ENCODE measurements around the gene CLNK.

The CLNK gene

DNA sequence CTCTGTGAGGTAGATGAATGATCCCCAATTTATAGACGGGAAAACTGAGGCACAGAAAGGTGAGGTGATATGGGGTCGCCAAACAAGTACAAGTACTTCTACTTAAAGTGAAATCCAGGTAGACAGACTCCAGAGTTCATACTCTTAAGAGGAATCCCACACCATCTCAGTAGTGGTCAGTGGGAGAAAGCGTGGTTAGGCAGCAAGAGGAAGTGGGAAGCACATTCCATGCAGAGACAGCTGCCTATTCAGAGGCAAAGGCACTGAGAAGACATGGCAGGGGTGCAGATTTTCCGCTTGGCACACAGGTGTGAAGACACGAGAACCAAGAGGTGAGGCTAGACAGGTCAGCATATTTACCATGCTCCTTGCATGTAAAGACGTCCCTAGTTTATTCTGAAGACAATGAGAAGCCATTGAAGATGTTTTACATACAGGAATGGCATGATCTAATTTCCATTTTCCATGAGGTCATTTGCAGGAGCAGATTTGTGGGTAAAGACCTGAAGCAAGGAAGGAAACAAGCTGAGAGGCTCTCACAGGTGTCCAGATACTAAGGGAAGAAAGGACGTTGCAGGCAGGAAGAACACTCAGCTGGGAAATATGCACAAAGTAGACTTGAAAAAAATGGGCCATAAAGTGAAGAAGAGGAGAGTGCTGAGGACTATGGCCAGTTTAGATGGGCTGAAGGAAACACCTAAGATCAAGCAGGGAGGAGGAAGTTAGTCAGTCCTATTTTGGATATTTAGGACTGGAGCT is 17.3 kb upstream of the CLNK start:
- DNase-seq (ENCODE audit: low read depth), result no peak

DNA sequence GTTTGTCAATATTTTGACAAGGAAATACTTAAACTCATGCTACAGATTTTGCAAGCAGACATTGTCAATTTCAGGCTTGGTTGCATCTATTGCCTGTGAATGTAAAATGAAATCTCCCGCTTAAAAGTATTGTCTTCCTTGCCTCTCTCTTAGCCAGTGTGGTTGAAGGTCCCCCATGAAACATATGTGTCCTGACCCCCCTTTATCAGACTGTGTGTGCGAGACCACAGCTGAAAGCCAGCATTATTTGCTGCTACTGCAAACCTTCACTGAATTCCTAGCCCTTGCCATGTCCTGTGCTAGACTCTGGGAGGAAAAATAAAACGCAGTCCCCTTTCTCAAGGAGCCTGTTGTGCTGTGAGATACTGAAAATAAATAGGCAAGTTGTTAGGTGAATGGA is 16.6 kb upstream of the CLNK start:
- no peak for DNase-seq (ENCODE audit: low read depth)

DNA sequence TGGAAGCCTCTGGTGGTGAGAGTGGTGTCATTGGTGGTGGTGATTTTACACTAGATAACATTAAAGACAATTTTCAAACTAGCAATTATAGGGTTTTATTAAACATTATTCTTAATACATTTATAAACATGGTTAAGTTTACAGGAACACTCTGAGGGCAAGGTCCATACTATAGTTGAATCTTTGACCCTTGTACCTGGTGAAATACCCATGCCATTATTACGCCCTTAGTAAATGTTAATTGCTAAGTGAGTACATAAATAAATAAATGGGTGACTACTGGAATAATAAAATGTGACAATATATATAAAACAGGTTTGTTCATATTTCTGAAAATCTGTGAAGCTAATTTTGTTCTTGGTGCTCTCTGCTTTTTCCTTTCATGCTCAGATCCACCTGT is 13.6 kb upstream of the CLNK start:
- no peak for DNase-seq (ENCODE audit: low read depth)

DNA sequence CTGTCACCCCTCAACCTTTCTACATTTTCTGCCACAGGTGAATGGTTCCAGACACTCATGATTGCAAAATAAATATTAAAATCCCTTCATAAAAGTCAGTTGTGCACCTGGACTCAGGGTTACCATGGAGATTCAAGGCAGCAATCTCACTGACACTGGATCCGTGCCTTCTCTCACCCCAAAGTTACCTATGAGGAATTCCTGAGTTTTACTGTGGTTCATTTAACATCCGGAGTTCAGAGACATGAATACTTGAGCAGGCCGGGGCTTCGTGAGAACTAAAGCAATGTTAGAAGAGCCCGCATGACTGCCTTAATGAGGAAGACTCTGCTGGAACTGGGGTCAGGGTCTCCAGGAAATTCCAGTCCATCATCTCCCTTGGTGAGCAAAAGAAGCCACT is 12.5 kb upstream of the CLNK start:
- no peak for DNase-seq (ENCODE audit: low read depth)

DNA sequence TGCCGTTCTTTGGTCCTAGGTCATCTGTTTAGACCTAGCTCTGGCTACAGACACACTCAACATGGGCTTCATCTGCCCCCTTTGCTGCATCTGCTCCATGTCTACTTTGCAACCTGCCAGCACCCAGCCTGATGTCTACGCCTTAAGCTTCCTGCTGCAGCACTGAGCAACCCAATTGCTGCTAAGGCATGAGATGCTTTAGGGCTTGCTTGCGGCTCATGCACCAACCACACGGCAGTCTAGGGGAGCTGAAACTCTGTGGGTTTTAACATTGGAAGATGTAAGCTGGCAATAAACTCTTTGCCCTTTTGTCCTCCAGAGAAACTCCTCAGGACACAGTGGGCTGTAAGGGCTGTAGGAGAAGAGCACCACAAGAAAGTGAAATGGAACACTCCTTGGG is 11.7 kb upstream of the CLNK start:
- no peak for DNase-seq (ENCODE audit: low read depth)

DNA sequence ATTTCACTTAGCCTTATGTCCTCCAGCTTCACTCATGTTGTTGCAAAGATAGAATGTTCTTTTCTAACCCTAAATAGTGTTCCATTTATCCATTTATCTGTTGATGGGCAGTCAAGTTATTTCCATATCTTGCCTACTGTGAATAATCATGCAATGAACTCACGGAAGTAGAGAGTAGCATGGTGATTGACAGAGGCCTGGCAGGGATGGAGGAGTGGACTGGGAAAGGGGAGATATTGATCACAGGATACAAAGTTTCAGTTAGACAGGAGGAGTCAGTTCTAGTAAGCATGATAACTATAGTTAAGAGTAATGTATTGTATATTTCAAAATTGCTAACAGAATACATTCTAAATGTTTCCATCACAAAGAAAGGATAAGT is 10.3 kb upstream of the CLNK start:
- DNase-seq (ENCODE audit: low read depth), result no peak

DNA sequence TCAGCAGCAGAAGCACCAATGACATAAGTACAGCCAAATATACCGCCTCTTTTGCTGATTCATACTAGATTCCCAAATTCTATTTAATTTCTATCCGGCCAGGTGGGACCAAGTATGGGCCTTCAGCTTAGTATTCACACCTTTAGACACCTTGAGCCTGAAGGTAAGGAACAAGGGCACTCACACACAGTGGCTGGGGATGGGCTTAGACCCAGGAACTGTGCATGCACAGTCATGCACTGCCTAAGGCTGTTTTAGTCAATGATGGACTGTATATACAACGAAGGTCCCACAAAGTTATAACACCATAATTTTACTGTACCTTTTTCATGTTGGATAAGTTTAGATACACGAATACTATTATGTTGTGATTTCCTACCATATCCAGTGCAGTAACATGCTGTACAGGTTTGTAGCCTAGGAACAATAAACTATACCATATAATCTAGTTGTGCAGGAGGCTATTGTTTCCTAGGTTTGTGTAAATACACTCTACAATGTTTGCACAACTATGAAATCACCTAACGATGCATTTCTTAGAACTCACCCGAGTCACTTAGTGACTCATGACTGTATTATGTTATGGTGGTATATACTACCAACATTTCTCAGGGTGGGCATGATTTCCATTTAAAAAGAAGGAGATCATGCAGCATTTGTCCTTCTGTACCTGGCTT is 9.7 kb upstream of the CLNK start:
- DNase-seq (ENCODE audit: low read depth), result no peak

DNA sequence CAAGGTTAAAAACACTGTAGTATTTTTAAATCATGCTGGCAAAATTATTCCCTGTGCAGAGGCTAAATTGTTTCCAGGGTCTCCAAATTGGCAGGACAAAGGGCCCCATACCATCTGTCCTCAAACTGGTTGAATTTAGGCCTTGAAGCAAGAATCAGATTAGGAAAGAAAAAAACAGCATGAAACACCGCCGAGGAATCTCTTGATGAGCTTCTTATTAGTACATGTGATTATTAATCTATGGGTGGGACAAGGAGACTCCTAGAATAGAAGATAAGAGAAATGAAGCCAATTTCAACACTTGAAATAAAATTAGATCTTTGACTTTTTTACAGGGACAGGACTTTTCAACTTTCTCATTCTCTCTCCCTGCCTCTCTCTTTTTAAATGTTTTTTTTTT is 7.1 kb upstream of the CLNK start:
- DNase-seq (ENCODE audit: low read depth), result no peak

DNA sequence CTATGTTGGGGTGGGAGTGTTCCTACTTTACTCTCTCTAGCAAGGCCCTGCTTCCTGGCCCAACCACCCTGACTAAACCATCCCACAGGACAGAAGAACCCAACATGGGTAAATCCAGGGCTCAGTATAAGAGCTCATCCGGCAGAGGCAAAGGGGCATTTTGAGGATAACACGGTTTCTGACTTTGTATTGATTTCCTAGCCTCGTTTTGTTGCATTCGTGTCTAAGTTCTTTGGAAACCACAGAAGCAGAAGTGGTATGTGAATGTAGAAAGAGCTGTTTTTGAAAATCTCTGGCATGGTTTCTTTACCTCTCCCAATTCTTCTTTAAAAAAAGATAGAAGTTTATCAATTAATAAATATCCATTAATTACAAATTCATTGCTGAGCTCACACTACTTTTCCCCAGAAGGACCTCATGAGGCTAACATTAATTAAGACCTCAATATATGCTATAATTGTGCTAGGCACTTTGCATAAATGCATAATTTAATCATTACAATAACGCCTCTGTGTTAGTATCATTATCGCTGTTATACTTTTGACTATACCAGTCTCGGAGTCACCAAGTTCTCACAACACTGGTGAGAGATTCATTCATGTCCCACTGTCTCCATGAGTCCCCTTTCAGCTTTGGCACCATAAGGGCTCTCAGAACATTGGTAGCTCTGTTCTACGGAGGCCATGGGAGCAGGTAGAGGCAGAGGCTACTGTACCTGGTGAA is 5.8 kb upstream of the CLNK start:
- DNase-seq (ENCODE audit: low read depth), result no peak

DNA sequence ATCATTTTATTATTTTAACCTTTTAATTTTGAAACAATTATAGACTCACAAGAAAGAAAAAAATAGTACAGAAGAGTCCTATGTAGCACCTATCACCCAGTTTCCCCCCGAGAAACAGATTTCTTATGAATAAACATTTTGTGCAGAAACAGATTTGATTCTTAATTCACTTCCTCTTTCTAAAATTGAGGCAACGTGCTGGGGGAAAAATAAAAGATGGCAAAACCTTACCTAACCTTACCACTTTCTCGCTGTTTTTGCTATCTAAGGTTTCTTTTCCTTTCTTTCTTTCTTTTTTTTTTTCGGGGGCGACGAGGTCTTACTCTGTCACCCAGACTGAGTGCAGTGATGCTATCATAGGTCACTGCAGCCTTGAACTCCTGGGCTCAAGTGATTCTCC is 4.3 kb upstream of the CLNK start:
- DNase-seq (ENCODE audit: low read depth), result no peak

DNA sequence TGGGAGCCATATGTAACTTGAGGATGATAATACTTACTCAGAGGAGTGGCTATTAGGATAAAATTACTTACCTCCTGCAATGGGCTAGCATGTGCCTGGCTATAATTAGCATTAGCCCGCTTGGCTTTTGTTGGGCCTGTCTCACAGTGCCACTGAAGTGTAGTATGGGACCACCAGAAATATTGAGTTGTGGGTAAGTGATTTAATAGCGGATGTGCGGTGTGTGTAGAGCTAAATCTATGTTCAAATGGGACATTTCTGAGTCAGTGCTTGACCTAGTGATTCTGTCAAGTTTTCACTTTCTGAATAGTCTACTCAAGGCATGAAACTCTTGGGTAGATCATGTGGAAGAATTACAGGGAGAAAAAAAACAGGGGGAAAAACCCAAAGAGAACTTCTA is 3.5 kb upstream of the CLNK start:
- no peak for DNase-seq (ENCODE audit: low read depth)

DNA sequence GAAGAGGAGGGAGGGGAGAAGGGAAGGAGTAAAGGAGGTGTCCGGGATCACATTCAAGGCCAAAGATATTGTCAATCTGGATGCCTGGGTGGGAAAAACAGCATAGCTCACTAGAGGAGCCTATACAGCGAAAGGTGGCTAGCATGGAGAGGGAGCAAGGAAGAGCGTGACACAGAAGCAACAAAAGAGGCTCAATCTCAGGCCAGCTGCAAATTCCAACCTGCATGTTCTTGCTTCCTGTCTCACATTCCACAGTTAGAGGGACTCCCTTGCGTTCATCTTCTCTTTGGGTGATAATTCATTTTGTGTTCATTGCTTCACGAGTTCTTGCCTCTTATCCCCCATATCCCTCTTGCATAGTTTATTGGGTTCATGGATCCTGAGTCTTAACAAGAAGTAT is 3.0 kb upstream of the CLNK start:
- DNase-seq (ENCODE audit: low read depth), result no peak

DNA sequence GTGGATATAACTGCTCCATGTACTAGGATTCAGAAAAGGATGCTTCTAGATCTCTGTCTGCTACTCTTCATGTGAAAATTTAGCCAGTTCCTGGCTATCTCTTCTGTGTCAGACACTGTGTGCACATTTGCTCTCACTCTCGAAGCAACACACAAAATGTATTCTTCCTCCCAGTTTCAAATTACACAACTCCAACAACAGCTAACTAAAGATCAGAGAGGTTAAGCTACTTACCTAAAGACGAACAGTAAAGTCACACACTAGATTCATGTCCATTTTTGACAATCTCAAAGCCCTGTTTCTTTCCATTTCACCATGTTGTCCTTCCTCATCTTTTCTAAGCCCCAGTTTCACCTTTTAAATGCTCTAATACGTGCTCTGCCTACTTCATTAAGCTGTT is 2.2 kb downstream of the CLNK start:
- no peak for DNase-seq (ENCODE audit: low read depth)

DNA sequence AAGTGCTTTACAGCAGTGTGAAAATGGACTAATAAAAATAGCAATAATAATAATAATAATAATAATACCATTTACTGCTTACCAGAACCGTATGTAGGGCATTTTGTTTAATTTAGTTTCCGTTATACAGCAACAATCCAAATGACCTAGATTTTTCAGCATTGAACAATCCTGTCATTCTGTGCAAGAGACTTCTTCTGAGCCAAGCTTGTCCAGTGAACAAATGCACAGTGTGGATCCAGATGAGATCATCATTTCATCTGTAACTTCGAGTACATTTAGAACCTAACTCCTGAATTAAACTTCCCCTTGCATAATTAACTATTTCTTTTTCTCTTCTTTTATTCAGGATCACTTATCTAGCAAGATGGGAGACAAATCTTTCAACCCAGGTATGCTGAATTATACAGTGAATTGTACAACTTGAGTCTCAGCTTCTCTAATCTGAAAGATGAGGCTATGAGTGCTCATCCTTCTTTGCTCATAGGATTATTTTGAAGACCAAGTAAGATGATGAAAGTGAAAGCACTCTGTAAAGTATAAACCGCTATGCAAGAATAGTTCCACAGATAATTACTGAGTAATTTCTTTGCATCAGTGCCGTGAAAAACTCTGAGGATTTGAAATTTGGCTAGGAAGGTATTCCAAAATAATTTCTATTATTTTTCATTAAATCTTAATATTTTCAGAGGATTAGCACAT is 6.6 kb downstream of the CLNK start:
- DNase-seq (ENCODE audit: low read depth), result no peak

DNA sequence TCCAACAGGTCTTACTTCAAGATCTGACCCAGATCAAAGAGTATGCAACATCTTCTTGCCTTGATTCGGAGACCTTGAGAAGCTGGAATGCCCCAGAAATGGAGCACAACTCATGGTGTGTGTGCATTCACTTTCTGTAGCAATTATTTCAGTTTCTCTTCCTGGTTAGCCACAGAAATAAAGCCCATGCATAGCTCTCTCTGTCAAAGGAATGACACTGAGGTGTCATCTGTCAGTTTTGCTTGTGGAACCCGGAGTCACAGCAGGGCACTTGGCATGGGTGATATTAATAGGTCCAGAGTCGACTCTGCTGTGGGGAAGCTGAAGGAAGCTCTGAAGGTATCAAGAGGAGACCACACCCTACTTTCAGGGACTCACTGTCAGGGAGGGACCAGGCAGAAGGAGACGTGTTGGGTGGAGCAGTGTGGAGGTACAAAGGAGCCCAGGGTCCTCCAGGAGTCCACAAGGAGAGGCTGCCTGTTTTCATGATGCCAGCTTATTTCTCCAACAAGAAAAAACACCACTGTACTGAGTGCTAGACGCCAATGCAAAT is 10.7 kb downstream of the CLNK start:
- DNase-seq (ENCODE audit: low read depth), result no peak

DNA sequence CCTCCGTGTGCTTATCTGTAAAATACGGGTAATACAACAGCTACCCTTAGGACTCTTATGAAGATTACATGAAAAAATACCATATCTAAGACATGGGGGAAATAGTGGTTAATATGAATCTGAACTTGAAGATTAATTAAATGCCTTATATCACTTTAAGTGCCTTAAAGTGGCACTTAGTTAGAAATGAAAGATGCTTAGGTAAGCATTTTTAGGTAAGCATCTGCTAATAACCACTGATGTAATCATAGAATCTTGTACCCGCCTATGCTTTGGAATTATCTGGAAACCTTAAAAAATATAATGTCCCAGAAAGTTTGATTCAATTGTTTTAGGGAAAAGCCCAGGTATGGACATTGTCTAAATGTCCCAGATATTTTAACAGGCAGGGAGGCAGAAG is 12.2 kb downstream of the CLNK start:
- no peak for DNase-seq (ENCODE audit: low read depth)

DNA sequence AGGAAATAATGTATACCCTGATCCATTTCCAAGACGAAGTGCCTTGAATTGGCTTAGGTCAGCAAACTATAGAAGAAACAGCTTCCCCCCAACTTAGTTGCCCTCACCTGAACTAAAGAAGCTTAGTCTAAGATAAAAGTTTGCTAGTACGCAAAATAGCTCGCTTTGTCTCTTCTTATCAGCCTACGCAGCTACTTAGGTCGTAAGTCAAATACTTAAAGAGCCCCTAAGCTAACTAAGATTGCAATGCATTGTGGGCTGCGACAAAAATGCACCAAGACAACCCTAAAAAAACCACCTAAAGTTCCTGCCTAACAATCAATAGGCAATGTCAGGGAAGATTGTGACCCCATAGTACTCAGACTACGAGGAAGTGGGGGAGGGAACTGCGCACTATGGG is 12.8 kb downstream of the CLNK start:
- DNase-seq (ENCODE audit: low read depth), result no peak

DNA sequence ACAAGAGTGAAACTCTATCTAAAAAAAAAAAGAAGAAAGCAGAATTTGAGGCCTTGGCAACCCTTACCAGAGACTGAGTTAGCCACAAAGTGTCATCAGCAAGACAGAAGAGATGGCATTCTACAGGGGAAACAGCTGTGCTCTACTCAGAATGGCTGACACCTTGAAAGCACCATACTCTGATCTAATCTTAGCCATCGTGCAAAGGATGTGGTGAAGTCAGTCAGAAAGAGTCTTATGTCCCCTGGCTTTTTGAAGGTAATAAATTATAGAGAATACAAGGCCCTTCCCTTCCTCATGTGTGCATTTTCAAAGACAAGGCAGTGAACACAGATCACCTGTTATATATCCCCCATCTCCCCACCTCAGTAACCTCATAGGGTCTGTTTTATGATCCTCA is 13.2 kb downstream of the CLNK start:
- no peak for DNase-seq (ENCODE audit: low read depth)

DNA sequence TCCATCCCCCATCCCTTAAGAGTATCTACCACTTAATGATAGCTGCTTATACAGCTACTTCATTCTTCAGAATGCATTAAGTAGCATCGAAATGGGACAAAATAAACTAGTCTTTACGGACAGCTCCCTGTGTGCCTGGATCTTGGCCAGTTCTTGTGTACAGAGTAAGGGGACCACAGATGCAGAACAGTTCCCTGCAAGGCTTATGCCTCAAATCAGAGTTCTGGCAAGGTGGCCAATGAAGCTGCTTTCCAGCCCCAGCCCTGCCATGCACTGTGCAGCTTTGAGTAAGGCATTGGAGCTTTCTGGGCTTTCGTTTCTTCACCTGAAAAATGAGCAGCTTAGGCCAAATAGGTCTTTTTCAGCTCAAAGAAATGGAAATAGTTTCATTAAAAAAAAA is 14.2 kb downstream of the CLNK start:
- DNase-seq (ENCODE audit: low read depth), result no peak

DNA sequence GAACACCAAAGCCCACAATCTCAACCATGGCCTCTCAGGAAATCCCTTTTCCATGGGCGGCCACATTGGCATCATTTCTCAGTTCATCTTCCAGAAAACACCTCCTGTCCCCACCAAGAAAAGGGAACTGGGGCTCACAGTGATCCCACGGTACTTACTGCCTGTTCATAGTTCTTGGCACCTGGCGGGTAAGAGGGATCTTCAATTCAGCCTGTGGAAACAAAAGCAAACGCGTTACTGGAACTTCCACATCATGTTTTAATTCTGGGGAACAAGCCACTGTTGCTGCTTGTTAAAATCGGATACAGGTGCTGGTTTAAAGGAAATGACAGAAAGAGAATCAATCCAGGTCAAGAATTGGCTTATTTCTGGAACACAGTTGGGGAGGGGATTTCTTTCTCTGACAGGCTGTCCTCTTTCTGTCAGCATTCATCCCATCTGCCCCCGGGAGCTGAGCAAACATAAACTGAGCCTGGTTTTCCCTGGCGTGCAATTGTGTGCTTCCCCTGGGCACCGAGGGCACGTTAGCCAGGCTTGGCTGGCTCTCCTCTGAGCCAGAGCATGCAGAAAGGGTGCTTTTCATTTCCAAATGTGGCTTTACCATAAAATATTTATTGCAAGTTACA is 16.8 kb downstream of the CLNK start:
- DNase-seq (ENCODE audit: low read depth), result no peak

DNA sequence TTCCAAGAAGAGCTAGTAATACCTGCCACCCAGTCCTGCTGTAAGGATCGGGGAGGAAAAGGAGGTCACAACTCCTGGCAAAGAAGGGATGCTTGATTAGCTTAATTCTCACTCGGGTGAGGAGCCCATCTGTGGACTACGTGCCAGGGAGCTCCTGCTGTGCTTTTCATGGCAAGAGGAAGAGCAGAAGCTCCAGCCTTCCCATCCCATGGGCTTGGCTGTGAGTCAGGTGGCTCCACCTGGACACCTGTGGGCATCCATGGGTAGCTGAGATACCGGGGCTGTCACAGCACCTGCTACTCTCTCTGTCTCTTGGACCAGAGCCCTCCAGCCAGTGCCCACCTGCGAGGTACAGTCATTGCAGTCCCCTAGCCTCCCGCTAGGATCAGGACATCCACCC is 18.0 kb downstream of the CLNK start:
- DNase-seq (ENCODE audit: low read depth), result no peak

DNA sequence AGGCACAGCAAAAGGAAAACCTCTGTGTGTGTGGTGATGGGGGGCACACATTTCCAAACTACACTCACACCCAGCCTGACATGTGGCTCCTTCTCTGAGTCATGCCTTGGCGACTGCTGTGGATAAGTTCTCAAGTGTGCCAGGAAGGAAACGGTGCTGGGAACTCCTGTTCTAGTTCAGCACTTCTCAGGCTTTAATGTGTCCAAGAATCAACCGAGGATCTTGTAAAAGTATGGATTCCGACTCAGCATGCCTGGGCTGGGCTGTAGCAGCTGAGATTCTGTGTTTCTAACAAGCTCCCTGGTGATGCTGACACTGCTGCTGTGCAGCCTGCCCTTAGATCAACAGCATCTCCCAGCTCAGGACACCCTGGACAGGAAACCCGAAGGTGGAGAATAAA is 20.2 kb downstream of the CLNK start:
- no peak for DNase-seq (ENCODE audit: low read depth)

Data from activated T-cell treated with anti-CD3 and anti-CD28 coated beads for 1 hour (primary cell).